Measurements from ENCODE around the gene TSPOAP1. TPM values are rescaled to one million over a fixed set of nuclear protein-coding genes. Genes with fewer than 3 reads are reported as not detected.

The TSPOAP1 gene
- total RNA-seq, 1 donor from 2014 or later: 7.1 TPM

DNA sequence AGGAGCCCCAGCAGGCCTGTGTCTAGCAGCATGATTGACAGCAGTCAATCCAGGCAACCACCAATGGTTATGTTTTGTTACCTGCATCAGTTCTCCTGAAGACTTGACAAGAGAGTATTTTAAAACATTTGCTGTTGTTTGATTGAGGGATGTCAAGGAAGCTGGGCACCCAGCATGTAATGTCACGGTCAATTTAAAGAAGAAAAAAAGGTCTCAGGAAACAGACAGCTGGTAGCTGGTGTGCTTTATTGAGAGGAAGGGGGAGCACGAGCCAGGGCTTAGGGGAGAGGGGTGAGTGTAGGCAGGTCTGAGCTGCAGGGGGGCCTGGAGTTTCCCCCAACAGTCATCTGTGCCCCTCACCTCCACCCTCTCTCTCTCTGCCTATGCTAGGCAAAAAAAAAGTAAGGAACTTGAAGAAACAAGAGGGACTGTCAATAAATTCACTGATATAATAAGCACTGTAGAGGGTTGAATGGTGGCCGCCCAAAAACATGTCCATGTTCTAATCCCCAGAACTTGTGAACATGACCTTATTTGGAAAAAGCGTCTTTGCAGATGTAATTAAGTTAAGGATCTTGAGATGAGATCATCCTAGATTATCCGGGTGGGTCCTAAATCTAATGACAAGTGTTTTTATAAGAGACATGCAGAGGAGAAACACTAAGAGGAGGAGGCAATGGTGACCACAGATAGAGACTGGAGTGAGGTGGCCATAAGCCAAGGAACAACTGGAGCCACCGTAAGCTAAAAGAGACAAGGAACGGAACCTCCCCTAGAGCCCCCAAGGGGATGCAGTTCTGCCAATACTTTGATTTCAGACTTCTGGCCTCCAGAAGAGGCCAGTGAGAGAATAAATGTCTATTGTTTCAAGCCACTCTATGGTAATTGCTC, 14.5 kb downstream of the TSPOAP1 start:
- DNase-seq (ENCODE audit: extremely low spot score in 2 of 2): no peak
- H3K4me3 ChIP-seq: no peak overlapping the region
- no peaks in the 10 kb centered on the region for H3K36me3 ChIP-seq
- H3K27ac ChIP-seq: no peak overlapping the region
- no peaks in the 10 kb centered on the region for H3K4me1 ChIP-seq
- no peaks in the 10 kb centered on the region for H3K9me3 ChIP-seq
- H3K27me3 ChIP-seq: no peaks in the 10 kb centered on the region
- TF ChIP-seq POLR2A (IDR thresholded peaks at IDR 0.05) (no peak), POLR2AphosphoS5 (IDR thresholded peaks at IDR 0.05; ENCODE audit: insufficient read depth in 1 of 2, low read depth in 1 of 2) (no peak)
- TF ChIP-seq, protein P1, sequence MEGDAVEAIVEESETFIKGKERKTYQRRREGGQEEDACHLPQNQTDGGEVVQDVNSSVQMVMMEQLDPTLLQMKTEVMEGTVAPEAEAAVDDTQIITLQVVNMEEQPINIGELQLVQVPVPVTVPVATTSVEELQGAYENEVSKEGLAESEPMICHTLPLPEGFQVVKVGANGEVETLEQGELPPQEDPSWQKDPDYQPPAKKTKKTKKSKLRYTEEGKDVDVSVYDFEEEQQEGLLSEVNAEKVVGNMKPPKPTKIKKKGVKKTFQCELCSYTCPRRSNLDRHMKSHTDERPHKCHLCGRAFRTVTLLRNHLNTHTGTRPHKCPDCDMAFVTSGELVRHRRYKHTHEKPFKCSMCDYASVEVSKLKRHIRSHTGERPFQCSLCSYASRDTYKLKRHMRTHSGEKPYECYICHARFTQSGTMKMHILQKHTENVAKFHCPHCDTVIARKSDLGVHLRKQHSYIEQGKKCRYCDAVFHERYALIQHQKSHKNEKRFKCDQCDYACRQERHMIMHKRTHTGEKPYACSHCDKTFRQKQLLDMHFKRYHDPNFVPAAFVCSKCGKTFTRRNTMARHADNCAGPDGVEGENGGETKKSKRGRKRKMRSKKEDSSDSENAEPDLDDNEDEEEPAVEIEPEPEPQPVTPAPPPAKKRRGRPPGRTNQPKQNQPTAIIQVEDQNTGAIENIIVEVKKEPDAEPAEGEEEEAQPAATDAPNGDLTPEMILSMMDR (IDR thresholded peaks at IDR 0.05): no peak
- intact Hi-C loops (cut with DNase I): no loop called here

DNA sequence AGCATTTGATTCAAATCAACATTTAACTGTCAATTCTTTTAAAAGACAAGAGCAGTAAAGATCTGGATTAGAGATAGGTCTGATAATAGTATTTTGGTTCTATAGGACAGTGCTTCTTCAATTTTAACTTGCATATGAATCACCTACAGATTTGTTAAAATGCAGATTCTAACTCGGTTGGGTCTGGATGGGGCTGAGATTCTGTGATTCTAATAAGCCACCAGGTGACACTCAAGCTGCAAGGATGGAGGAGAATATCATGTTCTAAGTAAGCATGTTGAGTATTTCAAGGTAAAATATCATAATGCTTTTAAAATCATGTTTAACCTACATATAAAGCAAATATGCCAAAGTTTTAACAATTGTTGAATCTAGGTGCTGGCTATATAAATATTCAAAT, 15.8 kb downstream of the TSPOAP1 start:
- DNase-seq (ENCODE audit: extremely low spot score in 2 of 2): no peak
- no peaks in the 10 kb centered on the region for H3K9me3 ChIP-seq

DNA sequence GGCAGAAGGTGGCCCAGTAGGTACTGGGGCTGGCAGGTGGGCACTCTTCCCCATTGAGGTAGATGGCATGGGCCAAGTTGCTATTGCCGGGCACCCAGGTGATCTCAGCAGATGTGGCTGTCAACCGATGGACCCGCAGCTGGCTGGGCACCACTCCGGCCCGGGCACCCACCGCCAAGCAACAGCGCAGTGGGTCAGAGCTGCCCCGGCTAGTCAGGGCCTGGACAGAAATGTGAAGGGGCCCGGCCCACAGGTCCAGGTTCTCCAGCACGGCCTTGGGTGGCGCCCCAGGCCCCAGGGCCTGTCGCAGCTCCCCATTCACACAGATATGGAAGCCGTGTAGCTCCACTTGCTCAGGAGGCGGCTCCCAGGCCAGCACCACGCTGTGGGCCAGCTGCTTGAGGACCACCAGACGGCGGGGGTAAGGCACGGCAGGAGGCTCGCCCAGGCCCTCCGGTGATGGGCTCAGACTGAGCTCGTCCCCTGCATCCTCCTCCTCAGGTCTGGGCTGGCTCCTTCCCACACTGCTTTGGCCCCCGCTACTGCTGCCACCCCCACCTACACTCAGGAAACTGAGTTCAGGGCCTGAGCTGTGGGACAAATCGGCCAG, 16.5 kb downstream of the TSPOAP1 start:
- Histone ChIP-seq H3K27me3 (no peaks in the 10 kb centered on the region), H3K36me3 (no peaks in the 10 kb centered on the region), H3K27ac (no peak overlapping the region), H3K4me3 (no peak overlapping the region), H3K9me3 (no peaks in the 10 kb centered on the region), H3K4me1 (no peaks in the 10 kb centered on the region)
- intact Hi-C loops (cut with DNase I): no loop called here
- TF ChIP-seq POLR2AphosphoS5 (IDR thresholded peaks at IDR 0.05; ENCODE audit: insufficient read depth in 1 of 2, low read depth in 1 of 2): no peak
- peak in 1 of 2 donors; percentile 93 for DNase-seq (ENCODE audit: extremely low spot score in 2 of 2)

More for the DNA sequence above, 15.8 kb downstream of the TSPOAP1 start:
- TF ChIP-seq, protein P1 (IDR thresholded peaks at IDR 0.05): no peak
- TF ChIP-seq POLR2AphosphoS5 (IDR thresholded peaks at IDR 0.05; ENCODE audit: insufficient read depth in 1 of 2, low read depth in 1 of 2) (no peak), POLR2A (IDR thresholded peaks at IDR 0.05) (no peak)
- Histone ChIP-seq H3K4me3 (no peak overlapping the region), H3K4me1 (no peaks in the 10 kb centered on the region), H3K27me3 (no peaks in the 10 kb centered on the region), H3K36me3 (no peaks in the 10 kb centered on the region), H3K27ac (no peak overlapping the region)
- intact Hi-C loops (cut with DNase I): no loop called here

DNA sequence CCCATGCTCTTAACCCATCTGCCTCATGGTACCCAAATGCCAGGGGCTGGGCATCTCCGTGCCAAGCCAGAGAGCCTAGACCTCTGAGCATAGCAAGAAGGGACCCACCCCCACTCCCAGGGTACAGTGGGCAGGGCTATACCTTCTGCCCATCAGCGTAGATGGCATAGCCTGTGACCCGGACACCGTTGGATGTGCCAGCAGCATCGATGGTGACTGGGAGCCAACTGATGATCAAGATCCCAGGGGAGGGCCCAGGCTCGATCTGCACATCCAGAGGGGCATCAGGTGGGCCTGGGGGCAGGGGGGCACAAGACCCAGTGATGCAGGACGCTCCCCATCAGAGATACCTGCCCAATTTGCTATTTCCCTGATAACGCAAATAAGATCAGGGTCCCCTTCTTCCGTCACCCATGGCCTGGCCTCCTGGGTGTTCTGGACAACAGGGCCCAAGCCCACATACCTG, 17.1 kb downstream of the TSPOAP1 start:
- peak in 1 of 2 donors; percentile 87 for DNase-seq (ENCODE audit: extremely low spot score in 2 of 2)

More for the DNA sequence above, 17.1 kb downstream of the TSPOAP1 start:
- intact Hi-C loops (cut with DNase I): no loop called here
- no peaks in the 10 kb centered on the region for H3K4me1 ChIP-seq
- no peaks in the 10 kb centered on the region for H3K36me3 ChIP-seq
- H3K9me3 ChIP-seq: no peaks in the 10 kb centered on the region
- no peak overlapping the region for H3K4me3 ChIP-seq
- H3K27ac ChIP-seq: no peak overlapping the region
- TF ChIP-seq POLR2AphosphoS5 (IDR thresholded peaks at IDR 0.05; ENCODE audit: insufficient read depth in 1 of 2, low read depth in 1 of 2): no peak
- TF ChIP-seq, protein P1 (IDR thresholded peaks at IDR 0.05): no peak
- TF ChIP-seq POLR2A (IDR thresholded peaks at IDR 0.05): no peak
- H3K27me3 ChIP-seq: no peaks in the 10 kb centered on the region
